HCT116 (cell line): ENCODE data around the gene ABHD12. TPM values are rescaled to one million over a fixed set of nuclear protein-coding genes. Genes with fewer than 3 reads are reported as not detected.

Source experiments
- ATAC-seq: fragments of 200-7000 bp; cut with Tn5 transposase; 2 replicates; pipeline ENCODE4 v1.9.1; 2020; ENCODE audit warnings: mild to moderate bottlenecking, moderate library complexity
- BruUV-seq: library from RNA; stranded (reverse); fragments of 400-500 nt; replicated peaks from 2 replicates; lab custom pipeline; 2021; lab: Mats Ljungman, UMichigan
- CTCF ChIA-PET: fragments of 300-600 bp; sonication (Branson Sonifier 250); formaldehyde crosslinking; loops from one replicate; lab custom pipeline; 2021; ENCODE audit warnings: antibody characterized with exemption; lab: Charles Lee
- POLR2A ChIA-PET: fragments of 300-600, 350-600 bp; sonication (Branson Sonifier 250); formaldehyde crosslinking; loops from one replicate; lab custom pipeline; 2021; ENCODE audit warnings: antibody characterized with exemption; lab: Charles Lee
- RAD21 ChIA-PET, 2 experiments: fragments of 300-600 bp; sonication (Branson Sonifier 250); formaldehyde crosslinking; loops; one replicate each; lab custom pipeline; 2023; ENCODE audit warnings: low total read pairs in 2 of 2; ENCODE audit not compliant: uncharacterized antibody in 2 of 2, unreplicated experiment in 2 of 2, low non-redundant PET in 1 of 2; lab: Charles Lee
- DNase-seq: peaks from one replicate; pipeline ENCODE4 v3.0.0-alpha.2; 2010; ENCODE audit warnings: low read depth, low spot score
- H2AFZ ChIP-seq: fragments of 200-600 bp; shearing (Covaris generic), sonication (generic); 2 replicates; pipeline ENCODE4 v1.6.1; 2017; ENCODE audit warnings: low read depth, mixed run types, mixed read lengths, antibody characterized with exemption, low read length; ENCODE audit not compliant: poor library complexity, severe bottlenecking
- H3K27ac ChIP-seq: 2 replicates; pipeline ENCODE4 v1.5.1; 2012; ENCODE audit warnings: low read depth, low read length
- H3K27me3 ChIP-seq: fragments of 200-600 bp; sonication (generic); 2 replicates; pipeline ENCODE4 v1.6.1; 2016; ENCODE audit warnings: mixed run types, low read length, mixed read lengths; ENCODE audit not compliant: insufficient read depth
- H3K36me3 ChIP-seq, 2 experiments: fragments of 200-500 bp in 1 of 2; fragments of 200-600 bp in 1 of 2; sonication (Bioruptor generic) in 1 of 2; sonication (generic) in 1 of 2; 2 replicates each; pipeline versions ENCODE4 v1.5.1 to v1.6.1; 2014 to 2016; ENCODE audit warnings: low read length in 2 of 2, inconsistent platforms in 1 of 2, mixed read lengths in 1 of 2, mixed run types in 1 of 2; ENCODE audit not compliant: insufficient read depth in 2 of 2, control insufficient read depth in 1 of 2
- H3K4me1 ChIP-seq, 2 experiments: fragments of 200-600 bp in 1 of 2; sonication (generic) in 1 of 2; 2 replicates each; pipeline versions ENCODE4 v1.5.1 to v1.6.1; 2012 to 2017; ENCODE audit warnings: low read length in 2 of 2, inconsistent platforms in 1 of 2, mild to moderate bottlenecking in 1 of 2, mixed read lengths in 1 of 2, mixed run types in 1 of 2, moderate library complexity in 1 of 2; ENCODE audit not compliant: insufficient read depth in 2 of 2, control insufficient read depth in 1 of 2
- H3K4me2 ChIP-seq: fragments of 200-600 bp; sonication (generic); 2 replicates; pipeline ENCODE4 v1.6.1; 2017; ENCODE audit warnings: mixed run types, low read length, mixed read lengths
- H3K4me3 ChIP-seq, 2 experiments: fragments of 200-600 bp in 1 of 2; sonication (generic) in 1 of 2; replicated peaks in 1 of 2; 2 replicates each; pipeline ENCODE4 v1.5.1; 2011 to 2016; ENCODE audit warnings: low read length in 2 of 2, control low read depth in 1 of 2, low read depth in 1 of 2, mild to moderate bottlenecking in 1 of 2, mixed read lengths in 1 of 2, mixed run types in 1 of 2
- H3K79me2 ChIP-seq: fragments of 200-600 bp; sonication (generic); 2 replicates; pipeline ENCODE4 v1.6.1; 2017; ENCODE audit warnings: mild to moderate bottlenecking, mixed run types, low read length, moderate library complexity, mixed read lengths; ENCODE audit not compliant: insufficient read depth
- H3K9ac ChIP-seq: fragments of 200-600 bp; sonication (generic); 2 replicates; pipeline ENCODE4 v1.6.1; 2016; ENCODE audit warnings: low read length, mixed read lengths
- H3K9me2 ChIP-seq: fragments of 200-600 bp; sonication (generic), shearing (Covaris generic); 2 replicates; pipeline ENCODE4 v1.6.1; 2017; ENCODE audit warnings: mixed run types, mild to moderate bottlenecking, moderate library complexity; ENCODE audit not compliant: insufficient read depth
- H3K9me3 ChIP-seq, 2 experiments: fragments of 200-500 bp in 1 of 2; fragments of 200-600 bp in 1 of 2; sonication (Bioruptor generic) in 1 of 2; sonication (generic) in 1 of 2; 2 replicates each; pipeline ENCODE4 v1.6.1; 2014 to 2017; ENCODE audit warnings: low read length in 2 of 2, mixed read lengths in 2 of 2, inconsistent platforms in 1 of 2, low read depth in 1 of 2, mild to moderate bottlenecking in 1 of 2, mixed run types in 1 of 2, moderate library complexity in 1 of 2; ENCODE audit not compliant: control insufficient read depth in 1 of 2, insufficient read depth in 1 of 2
- H4K20me1 ChIP-seq: fragments of 200-600 bp; sonication (generic), shearing (Covaris generic); 2 replicates; pipeline ENCODE4 v1.6.1; 2017; ENCODE audit warnings: mixed run types, mild to moderate bottlenecking, moderate library complexity; ENCODE audit not compliant: insufficient read depth
- CBX3 ChIP-seq: IDR thresholded peaks from 2 replicates; pipeline ENCODE4 v1.6.1; 2012; ENCODE audit warnings: low read depth
- CTCF ChIP-seq, 3 experiments: fragments of 200-600 bp in 1 of 3; sonication (generic) in 1 of 3; IDR thresholded peaks in 2 of 3; conservative IDR thresholded peaks in 1 of 3; 2 replicates each; pipeline ENCODE4 v1.5.1; 2012 to 2017; ENCODE audit warnings: low read depth in 2 of 3, low read length in 2 of 3, antibody characterized with exemption in 1 of 3, borderline replicate concordance in 1 of 3, control low read depth in 1 of 3, mild to moderate bottlenecking in 1 of 3, mixed read lengths in 1 of 3, mixed run types in 1 of 3, moderate library complexity in 1 of 3; ENCODE audit not compliant: insufficient read depth in 1 of 3
- EGR1 ChIP-seq: IDR thresholded peaks from 2 replicates; pipeline ENCODE4 v1.6.1; 2012; ENCODE audit warnings: low read depth
- EZH2 ChIP-seq: fragments of 200-600 bp; sonication (generic); IDR thresholded peaks from 2 replicates; pipeline ENCODE4 v1.6.1; 2017; ENCODE audit warnings: antibody characterized with exemption, mixed run types
- FOSL1 ChIP-seq: IDR thresholded peaks from 2 replicates; pipeline ENCODE4 v1.6.1; 2012; ENCODE audit warnings: low read depth
- JUND ChIP-seq: IDR thresholded peaks from 2 replicates; pipeline ENCODE4 v1.6.1; 2012
- POLR2A ChIP-seq: IDR thresholded peaks from 2 replicates; pipeline ENCODE4 v1.7.0; 2011; ENCODE audit warnings: borderline replicate concordance; ENCODE audit not compliant: insufficient read depth, insufficient read length; ENCODE audit errors: extremely low read depth
- RAD21 ChIP-seq: IDR thresholded peaks from 2 replicates; pipeline ENCODE4 v1.6.1; 2012; ENCODE audit warnings: low read depth, mild to moderate bottlenecking
- SIN3A ChIP-seq: IDR thresholded peaks from 2 replicates; pipeline ENCODE4 v1.6.1; 2012; ENCODE audit warnings: low read depth
- SRF ChIP-seq: IDR thresholded peaks from 2 replicates; pipeline ENCODE4 v1.6.1; 2012; ENCODE audit warnings: low read depth
- TCF7L2 ChIP-seq: IDR thresholded peaks from 2 replicates; pipeline ENCODE4 v1.7.0; 2011; ENCODE audit warnings: borderline replicate concordance, inconsistent platforms; ENCODE audit not compliant: insufficient read depth, insufficient read length; ENCODE audit errors: extremely low read depth
- ZFX ChIP-seq: fragments of 450-650 bp; IDR thresholded peaks from 2 replicates; pipeline ENCODE4 v1.6.1; 2017
- ZNF274 ChIP-seq: fragments of 200-500 bp; sonication (Bioruptor generic); IDR thresholded peaks from 2 replicates; pipeline ENCODE4 v1.6.1; 2014; ENCODE audit warnings: mild to moderate bottlenecking, low read depth, low read length, inconsistent platforms
- intact Hi-C: fragments of 100-400 bp; cut with micrococcal nuclease; formaldehyde crosslinking; loops from 2 replicates; pipeline ENCODE4 v1.10.0; 2022
- total RNA-seq: library from RNA; stranded (reverse); gene quantifications from one replicate; pipeline ENCODE4 v1.2.1, GENCODE V29; 2021; ENCODE audit not compliant: unreplicated experiment
- TF ChIP-seq, protein P1 (sequence below): IDR thresholded peaks from 2 replicates; pipeline ENCODE4 v1.6.1; 2012
- TF ChIP-seq, protein P2 (sequence below): IDR thresholded peaks from 2 replicates; pipeline ENCODE4 v1.6.1; 2012

ABHD12 gene
- total RNA-seq, 1 experiment from 2014 or later: 31.7 TPM

GRCh38 chr20:25408890-25409289, 18.3 kb upstream of the ABHD12 start:
- Histone ChIP-seq H3K4me3 (peak overlapping the region; percentile 82 to 83), H3K79me2 (peaks cover 61% of the 10 kb centered on the region), H3K36me3 (peaks cover 0 to 3% of the 10 kb centered on the region in 2 experiments; a peak in 1 of 4 replicates), H3K9me3 (no peaks in the 10 kb centered on the region), H2AFZ (no peak overlapping the region), H3K9ac (peak overlapping the region; percentile 95), H3K4me1 (peaks cover 10 to 15% of the 10 kb centered on the region in 2 experiments), H3K27me3 (no peaks in the 10 kb centered on the region), H3K9me2 (no peaks in the 10 kb centered on the region), H3K27ac (no peak overlapping the region), H4K20me1 (peaks cover 5% of the 10 kb centered on the region; the same call in 1 of the 2 replicates), H3K4me2 (peak overlapping the region; percentile 80)
- DNase-seq: no peak
- RAD21 ChIA-PET: no interaction called here
- CTCF ChIA-PET: no interaction called here
- TF ChIP-seq TCF7L2 (no peak), FOSL1 (no peak), SIN3A (no peak), ZNF274 (no peak)
- TF ChIP-seq, protein P1, sequence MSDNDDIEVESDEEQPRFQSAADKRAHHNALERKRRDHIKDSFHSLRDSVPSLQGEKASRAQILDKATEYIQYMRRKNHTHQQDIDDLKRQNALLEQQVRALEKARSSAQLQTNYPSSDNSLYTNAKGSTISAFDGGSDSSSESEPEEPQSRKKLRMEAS: no peak
- BruUV-seq: no TSS peak
- POLR2A ChIA-PET: no interaction called here
- ATAC-seq: no peak
- intact Hi-C loops: no loop called here

GRCh38 chr20:25408170-25408547, 17.5 kb upstream of the ABHD12 start:
- DNase-seq (no peak), ATAC-seq (no peak)
- H3K4me1 ChIP-seq: peaks cover 10 to 15% of the 10 kb centered on the region in 2 experiments
- POLR2A ChIA-PET: interaction anchor here (1.1 kb wide), 2 partner anchors 9 to 16 kb away, joined by 3 read pairs; no protein-coding TSS in a partner anchor
- 0 out of 4 replicates have a peak, but pooled peaks cover 0 to 2% of the 10 kb centered on the region in 2 experiments for H3K36me3 ChIP-seq
- RAD21 ChIA-PET: no interaction called here
- BruUV-seq: no TSS peak
- H3K27me3 ChIP-seq: no peaks in the 10 kb centered on the region
- H3K9me3 ChIP-seq: peaks cover 0 to 1% of the 10 kb centered on the region in 2 experiments; a peak in 2 of 4 replicates
- peaks cover 54% of the 10 kb centered on the region for H3K79me2 ChIP-seq
- H3K9me2 ChIP-seq: no peaks in the 10 kb centered on the region
- H2AFZ ChIP-seq: no peak overlapping the region
- H3K27ac ChIP-seq: peak overlapping the region; percentile 68
- H3K4me3 ChIP-seq: peak overlapping the region; percentile 82 to 83
- intact Hi-C loops: no loop called here
- H3K4me2 ChIP-seq: peak overlapping the region; percentile 80
- CTCF ChIA-PET: interaction anchor here (2.6 kb wide), 1 partner anchor 10 kb away, joined by 15 read pairs; no protein-coding TSS in a partner anchor
- H4K20me1 ChIP-seq: peaks cover 5% of the 10 kb centered on the region; the same call in 1 of the 2 replicates
- H3K9ac ChIP-seq: peak overlapping the region; percentile 95
- TF ChIP-seq EZH2: no peak
- no peak for TF ChIP-seq CTCF (IDR thresholded peaks at IDR 0.05 in 2 of 3, conservative IDR thresholded peaks at IDR 0.05 in 1 of 3; ENCODE audit: borderline replicate concordance in 1 of 3, insufficient read depth in 1 of 3, low read depth in 2 of 3, low read length in 2 of 3)
- TF ChIP-seq CBX3: no peak
- TF ChIP-seq SRF: no peak
- no peak for TF ChIP-seq FOSL1
- TF ChIP-seq ZFX: no peak
- no peak for TF ChIP-seq RAD21
- no peak for TF ChIP-seq POLR2A
- TF ChIP-seq TCF7L2: no peak
- no peak for TF ChIP-seq JUND
- TF ChIP-seq, protein P2, sequence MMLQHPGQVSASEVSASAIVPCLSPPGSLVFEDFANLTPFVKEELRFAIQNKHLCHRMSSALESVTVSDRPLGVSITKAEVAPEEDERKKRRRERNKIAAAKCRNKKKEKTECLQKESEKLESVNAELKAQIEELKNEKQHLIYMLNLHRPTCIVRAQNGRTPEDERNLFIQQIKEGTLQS: no peak
- no peak for TF ChIP-seq SIN3A
- TF ChIP-seq, protein P1: no peak
- TF ChIP-seq EGR1: no peak
- no peak for TF ChIP-seq ZNF274
